T follicular helper cell (primary cell): ENCODE data around the gene ACO1.

Experiments used
- DNase-seq: peaks from one replicate; pipeline ENCODE4 v3.0.0-alpha.2; 2020; ENCODE audit warnings: low read depth

ACO1 gene

DNA sequence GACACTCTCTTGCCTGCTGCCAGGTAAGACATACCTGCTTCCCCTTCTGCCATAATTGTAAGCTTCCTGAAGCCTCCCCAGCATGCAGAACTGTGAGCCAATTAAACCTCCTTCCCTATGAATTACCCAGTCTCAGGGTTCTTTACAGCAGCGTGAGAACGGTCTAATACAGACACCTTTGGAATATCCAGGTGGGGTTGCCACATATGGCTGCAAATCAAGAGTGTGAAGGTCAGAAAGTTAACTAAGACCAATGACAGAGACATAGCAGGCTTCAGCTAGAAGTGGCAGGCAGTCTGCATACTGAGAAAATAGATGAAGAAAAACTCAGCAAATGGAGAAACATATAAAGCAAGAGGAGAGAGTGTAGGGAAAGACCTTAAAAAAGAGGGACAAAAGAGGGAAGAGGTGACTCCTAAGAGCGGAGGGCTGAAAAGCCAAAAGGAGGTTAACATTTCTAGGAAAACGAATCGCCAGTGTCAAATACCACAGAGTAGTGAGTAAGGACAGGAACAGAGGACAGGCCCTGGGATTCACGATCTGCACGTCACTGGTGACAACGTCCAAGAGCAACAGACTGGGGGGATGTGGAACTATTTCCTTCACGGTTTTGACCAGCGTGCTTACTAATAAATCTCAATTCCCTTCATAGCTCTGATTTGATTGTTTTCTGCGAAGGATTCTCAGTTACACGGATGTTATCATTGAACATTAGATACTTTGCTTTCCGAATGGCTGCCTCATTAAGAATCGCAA is 1.7 kb upstream of the ACO1 start:
- no peak for DNase-seq

DNA sequence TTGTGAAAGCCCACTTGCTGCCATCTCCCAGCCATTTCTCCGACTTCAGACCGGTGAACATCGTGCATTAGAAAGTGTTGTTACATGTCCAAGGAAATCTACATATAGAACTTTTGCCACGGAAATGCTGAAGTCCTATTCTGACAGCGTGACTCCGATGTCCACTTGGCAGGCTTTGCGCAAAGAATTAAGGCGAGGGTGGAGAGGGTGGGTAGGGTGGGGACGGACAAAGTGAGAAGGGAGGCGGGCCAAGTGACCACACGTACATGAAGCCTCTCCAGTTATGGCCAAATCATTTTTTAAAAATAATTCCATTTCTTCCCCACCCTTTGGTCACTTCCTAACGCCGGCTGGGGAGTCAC is 460 bp upstream of the ACO1 start:
- no peak for DNase-seq

DNA sequence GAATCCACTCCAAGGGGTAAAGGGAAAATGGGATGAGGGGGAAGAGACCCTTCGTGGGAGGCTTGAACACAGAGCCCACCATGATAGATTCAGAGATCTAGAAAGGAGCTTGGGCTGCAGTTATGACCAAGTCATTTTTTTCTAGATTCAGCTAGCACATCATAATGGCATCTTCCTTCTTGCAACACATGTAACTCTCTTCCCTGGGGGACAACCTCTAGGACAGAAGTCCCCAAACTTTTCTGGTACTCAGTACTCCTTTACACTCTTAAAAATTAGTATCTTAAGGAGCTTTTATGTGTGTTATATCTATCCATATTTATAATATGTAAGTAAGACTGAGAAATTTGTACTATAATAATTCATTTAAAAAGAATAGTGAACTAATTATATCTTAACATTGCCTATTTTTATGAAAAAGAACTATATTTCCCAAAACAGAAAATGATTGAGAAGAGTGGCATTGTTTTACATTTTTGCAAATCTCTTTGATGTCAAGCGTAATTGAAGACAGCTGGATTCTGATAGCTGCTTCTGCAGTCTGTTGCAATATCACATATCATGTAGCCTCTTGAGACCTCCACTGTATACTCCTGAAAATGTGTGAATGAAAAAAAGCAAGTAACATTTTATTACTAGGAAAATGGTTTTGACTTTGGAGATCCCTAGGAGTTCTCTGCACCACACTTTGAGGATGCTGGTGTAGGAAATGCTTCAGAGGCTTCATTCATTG is 875 bp downstream of the ACO1 start:
- no peak for DNase-seq

DNA sequence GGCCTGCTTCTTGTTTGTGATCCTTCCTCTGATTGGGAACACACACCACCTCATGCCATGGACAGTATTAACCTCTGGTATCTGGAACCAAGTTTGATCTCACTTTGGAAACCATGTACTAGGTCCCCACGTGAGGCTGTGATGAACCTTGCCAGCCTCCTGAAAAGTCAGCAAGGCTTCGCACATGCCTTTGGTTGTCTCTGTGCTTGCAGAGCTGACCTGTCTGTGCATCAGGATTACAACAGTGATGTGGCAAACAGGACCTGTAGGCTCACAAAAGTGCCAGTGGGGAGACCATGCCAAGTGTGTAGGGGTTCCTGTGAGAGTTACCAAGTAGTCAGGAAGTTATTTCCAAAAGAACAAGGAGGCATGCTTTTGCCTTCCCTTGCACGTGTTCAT is 1.4 kb downstream of the ACO1 start:
- DNase-seq = no peak

DNA sequence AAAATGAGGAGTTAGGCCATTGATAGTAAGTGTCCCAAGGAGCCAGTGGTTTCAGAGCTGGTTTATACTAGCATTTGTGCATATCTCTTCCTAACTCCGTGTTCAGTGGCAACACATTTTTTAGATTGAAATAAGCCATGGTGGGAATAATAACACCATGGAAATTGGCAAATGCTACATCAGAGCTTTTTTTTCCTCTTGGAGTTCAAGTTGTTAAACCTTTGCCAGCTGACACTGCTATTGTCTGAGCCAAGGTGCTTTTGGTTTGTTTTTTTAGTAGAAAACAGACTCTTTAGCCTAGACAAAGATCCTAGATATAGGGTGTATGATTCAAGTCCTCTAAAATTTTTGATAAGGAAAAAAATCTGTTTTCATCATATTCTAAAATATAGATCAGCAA is 2.8 kb downstream of the ACO1 start:
- DNase-seq = no peak

DNA sequence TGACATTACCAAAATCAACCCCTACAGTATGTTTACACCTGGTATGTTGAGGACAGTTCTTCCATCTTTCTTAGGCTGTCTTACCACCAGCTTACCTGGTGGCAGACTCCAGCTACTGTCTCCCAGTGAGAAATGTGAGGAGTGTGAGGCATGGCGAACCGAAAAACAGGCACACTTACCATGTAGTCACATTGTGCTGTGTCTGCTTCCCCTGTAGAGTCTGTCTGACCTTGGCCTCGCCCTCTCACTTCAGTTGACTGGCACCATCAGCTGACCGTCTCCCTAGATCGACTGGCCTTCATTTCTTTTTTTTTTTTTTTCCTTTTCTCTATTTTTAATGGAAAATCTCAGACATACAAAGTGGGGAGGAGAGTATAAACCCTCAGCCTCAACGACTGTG is 4.9 kb downstream of the ACO1 start:
- DNase-seq = no peak

DNA sequence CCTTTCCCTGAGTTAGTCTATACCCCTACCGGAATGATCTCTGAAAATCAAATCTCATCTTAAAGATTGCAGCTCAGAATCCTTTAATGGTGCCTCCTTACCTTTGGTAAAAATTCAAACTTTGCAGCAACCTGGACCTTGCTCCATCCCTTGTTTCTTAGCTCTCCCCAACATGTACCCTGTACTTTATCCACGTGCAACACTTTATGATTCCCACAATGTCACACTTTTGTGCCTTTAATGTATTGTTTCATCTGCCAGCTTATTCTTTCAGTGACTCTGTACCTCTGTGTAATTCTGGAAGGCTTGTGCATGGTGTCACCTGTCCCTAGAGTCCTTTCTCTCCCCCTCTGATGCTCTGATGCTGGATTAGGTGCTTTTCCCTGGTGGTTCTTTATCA is 9.5 kb downstream of the ACO1 start:
- no peak for DNase-seq

DNA sequence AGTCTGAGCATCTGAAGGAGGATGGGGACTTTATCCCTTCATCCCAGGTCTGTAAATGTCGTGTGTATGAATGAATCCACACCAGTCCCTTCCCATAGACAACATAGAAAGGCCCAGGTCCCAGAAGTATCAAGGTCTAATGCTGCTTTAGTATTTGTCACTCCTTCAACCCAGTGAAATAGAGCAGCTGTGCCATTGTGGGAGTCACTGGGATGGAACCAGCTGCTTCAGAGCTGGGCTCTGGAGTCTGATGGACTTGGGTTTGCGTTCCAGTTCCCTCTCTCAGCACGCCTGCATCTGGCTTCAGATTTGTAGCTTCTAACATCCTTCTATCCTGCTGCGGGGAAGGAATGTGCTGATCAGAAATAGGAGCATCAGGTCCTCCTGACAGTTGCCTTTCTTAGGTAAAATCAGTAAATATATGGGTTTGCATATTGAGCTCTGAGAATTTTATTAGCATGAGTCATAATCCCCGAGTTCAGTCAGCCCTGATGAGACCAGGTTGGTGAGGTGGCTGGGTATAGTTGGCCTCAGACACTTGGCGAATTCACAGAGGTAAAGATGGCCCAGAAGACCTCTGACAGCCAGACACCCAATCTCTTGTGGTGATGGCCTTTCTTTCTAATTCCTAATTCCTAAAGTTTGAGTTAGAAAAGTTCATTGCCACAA is 10.1 kb downstream of the ACO1 start:
- DNase-seq = no peak

DNA sequence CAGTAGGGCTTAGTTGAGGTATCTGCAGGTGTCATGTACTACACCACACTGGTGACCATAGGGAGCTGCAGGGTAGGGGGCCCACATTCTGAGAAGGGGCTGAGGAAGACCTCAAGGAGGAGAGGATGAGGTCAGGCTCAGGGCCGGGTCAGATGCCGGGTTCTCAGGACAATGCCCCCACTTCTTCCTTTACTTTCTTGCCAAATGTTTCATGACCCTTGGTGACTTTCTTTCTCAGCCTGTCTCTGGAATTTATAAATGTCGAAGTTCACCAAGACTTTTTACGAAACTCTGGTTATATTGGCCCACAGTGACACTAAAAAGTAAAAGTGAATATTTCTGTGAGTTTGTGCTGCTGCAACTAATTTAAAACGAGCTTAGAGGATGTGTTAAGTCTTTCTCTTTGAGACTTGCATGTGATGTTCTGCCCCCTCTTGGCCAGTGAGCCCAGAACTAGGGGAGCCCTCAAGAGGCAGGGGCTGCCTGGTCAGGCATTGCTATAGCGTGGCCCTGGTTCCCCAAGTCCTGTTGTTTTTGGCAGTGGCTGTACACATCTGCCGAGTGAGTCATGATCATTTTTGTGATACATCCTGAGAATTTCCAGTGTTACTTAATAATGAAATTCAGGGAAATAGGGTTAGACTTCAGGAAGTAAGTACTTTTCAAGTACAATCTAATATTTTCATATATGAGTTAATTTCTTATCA is 11.2 kb downstream of the ACO1 start:
- no peak for DNase-seq

DNA sequence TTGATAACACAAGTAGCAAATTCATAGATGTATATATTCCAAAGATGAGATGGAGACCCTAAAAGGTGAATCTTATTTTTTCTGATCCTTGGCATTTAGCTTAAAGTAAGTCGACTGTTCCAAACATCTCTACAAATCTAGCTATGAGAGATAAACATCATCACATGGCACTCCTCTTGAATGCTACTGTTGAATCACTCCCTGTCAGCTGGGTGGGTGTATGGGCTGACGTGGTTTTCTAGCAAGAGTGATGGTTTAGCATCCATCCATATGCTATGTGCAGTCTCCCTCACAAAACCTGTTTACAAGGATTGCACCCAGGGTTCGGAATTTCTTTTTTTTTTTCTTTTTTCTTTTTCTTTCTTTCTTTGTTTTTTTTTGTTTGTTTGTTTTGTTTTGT is 13.8 kb downstream of the ACO1 start:
- no peak for DNase-seq

DNA sequence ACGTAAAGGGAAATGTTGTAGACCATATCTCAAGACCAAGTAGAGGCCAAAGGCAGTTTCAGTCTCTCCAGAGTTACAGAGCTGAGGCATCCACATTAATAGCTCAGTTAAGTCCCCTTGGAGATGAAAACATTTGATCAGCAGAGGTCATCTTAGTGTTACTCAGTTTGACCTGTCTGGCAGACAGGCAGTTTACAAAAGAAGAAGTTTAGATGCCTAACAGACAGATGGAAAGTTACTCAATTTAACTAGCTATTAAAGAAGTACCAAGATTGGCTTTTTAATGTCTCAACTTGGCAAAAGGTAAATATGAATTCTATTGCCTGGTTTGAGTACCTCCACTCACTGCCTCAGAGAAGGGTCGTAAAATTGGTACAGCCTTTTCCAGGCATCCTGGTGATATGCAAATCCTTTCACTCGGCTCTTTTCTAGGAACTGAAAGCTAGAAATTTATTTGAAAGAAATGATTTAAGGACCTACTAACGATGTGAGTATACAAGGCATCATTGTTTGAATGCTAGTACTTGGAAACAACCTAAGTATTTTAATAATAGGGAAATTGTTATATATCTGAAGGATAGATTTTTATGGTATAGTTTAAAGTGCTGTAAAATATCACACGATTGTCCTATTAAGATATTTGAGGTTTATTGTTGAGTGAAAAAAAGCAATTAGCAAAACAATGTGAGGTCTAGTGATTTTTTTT is 14.8 kb downstream of the ACO1 start:
- no peak for DNase-seq

DNA sequence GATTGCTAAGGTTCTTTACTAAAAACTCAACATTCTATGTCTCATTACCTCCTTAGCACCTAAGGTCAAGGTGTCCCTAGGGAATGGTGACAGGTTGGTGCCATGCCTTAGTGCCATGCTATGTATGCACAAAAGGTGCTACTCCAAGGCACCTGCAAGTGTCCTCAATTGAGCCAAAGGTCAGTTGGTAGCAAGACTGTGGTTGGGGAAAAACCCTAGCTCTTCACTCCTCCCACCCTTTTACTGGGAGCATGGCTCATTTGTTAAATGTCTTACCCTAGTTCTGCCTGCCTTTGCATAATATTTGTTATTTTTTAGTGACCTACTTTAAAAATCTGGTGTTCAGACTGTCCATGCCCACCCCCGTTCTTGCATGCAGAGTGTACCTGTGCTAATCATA is 17.0 kb downstream of the ACO1 start:
- DNase-seq = no peak

DNA sequence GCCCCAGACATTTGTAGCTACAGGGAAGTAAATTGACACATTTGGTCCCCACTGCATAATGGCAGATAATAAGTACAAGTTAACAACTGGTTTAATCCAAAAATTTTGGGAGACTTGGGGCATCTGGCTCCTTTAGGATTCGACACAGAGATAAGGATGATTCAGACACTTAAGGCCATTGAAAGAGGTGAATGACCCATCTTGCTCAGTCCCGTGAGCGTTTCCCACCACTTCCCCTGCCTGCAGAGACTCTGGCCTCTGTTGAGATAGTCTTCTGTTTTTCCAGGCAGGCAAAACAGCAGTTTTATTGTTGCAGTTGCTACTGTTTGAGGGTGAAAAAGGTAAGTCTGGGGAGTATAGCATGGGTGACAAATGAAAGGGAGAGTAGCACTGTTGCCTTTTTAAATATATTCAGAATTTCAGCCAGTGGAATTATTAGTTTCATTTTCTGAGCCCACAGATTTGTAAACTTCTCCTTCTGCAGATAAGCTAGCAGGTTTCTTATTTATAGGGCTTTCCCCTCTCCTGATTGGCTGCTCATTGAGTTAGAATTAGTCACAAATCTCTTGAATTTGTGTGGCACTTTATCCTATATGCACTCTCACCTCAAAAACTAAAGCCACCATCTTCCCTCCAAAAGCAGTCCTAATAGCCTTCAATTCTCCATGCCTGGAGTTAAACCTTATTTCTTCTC is 19.3 kb downstream of the ACO1 start:
- DNase-seq = no peak

DNA sequence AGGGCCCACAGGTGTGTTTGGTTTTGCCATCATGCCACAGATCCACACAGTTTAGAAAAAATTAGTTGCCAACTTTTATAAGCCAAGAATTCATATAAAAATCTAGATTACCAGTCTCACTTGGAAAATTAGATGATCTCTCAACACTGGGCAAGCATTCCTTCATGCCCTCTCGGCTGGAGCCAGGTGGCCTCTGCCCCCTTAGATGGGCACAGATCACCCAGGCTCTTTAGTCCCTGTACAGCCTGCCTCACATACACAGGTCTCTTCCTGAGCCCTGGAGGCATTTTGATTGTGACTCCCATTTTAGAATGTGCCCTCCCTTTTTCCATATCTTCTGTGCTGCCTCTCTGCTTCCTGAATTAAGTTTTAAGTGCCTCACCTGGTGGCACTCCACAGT is 20.0 kb downstream of the ACO1 start:
- no peak for DNase-seq

DNA sequence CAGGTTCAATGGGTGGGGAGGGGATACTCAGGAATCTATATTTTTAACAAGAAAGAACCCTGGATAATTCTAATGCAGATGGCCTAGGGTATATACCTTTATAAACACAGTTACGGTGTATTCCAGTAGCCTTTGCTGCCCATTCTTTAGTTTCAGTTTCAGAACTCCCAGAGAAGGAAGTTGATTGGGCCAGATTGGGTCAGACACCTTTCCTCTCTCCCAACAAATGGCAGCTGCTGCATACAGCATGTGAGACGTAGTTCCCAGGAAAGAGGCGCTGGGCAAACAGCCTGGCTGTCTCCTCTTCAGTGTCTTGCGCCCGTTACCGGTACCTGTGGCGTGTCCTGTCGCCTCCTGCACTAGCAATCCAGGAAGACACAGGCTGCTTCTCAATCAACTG is 20.4 kb downstream of the ACO1 start:
- DNase-seq = no peak

DNA sequence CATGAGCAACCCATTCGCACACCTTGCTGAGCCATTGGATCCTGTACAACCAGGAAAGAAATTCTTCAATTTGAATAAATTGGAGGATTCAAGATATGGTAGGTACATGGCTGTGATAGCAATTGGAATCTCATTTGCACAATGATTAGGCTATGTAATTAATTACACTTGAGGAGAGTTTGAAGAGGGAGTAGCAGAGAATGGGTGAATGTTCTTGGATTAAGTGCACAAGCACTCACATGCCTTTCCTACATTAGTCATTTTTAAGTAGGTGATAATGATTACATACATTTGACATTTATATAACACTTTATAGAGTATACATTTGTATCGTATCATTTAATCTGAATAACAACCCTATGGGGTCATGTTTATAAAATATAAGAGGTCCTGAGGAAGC is 21.1 kb downstream of the ACO1 start:
- no peak for DNase-seq

DNA sequence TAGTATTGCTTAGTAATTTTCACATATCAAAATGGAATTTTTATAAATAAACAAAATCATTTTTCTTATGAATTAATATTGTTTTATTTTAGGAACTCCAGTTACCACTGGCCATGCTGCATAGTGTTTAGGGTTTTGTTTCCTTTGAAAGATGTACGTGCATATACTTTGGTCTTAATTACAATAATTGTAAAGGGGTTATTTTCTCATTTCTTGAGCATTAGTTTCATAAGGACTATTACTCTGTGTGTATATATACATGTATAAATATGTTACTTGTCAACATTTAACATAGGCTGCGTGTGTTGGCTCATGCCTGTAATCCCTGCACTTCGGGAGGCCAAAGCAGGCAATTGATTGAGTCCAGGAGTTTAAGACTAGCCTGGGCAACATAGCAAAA is 21.6 kb downstream of the ACO1 start:
- DNase-seq = no peak

DNA sequence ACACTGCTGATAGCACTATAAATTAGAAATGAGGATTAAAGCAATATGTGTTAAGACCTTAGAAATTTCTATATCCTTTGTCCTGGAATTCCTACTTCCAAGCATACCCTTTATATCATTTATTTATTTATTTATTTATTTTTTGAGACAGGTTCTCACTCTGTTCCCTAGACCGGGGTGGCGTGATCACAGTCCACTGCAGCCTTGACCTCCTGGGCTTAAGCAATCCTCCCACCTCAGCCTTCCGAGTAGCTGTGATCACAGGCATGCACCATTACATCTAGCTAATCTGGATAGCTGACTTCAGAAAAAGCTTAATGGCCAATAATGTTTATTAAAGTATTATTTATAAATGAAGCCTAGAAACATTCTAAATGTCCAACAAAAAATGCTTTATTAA is 27.3 kb downstream of the ACO1 start:
- no peak for DNase-seq

DNA sequence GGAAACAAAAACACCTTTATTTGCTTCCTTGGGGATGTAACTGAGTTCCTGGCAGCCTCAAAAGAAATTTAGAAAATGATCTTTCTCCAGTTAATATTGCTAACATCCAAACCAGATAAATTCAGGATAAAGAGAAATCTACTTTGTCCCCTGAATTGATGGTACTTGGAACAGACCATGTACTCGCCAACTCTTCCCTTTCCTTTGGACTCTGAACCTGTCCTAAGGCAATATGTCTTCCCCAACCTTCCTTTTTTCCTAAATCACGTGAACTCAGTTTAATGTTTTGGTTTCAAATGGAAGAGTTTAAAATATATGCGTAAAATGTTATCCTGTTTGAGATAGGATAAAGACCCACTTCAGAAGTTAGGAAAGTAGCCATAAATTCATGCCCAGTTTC is 28.0 kb downstream of the ACO1 start:
- no peak for DNase-seq

DNA sequence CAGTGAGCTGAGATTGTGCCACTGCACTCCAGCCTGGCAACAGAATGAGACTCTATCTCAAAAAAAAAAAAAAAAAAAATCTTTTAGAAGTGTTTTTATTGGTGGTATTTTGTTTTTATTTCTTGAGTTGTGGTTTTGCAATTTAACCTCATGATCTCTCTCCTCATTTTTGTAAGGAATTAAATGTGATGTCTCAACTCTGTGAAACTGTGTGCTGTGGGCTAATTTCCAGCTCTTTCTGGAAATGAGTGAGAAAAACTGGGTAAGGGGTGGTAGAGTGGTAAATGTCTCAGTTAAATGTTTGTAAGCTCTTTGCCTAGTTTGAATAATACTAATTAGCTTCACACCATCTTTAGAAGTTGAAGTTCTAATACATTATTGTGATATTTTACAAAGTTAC is 29.0 kb downstream of the ACO1 start:
- DNase-seq = no peak

DNA sequence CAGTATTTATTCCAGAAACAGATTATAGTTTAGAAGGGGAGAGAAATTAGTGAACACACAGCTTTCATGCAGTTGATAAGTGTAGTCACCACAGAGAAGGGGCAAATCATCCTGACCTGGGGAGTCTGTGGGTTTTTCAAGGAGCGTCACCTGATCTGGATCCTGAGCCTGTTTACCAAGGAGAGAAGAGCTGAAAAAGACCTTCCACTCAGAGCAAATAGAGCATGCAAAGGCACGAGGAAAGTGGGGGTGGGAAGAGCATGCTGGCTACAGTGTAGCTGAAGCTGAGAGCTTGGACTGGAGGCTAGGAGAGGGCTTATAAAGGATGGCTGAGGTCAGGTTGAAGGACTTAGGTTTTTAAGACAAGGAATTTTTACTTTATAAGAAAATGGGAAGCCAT is 30.4 kb downstream of the ACO1 start:
- no peak for DNase-seq

DNA sequence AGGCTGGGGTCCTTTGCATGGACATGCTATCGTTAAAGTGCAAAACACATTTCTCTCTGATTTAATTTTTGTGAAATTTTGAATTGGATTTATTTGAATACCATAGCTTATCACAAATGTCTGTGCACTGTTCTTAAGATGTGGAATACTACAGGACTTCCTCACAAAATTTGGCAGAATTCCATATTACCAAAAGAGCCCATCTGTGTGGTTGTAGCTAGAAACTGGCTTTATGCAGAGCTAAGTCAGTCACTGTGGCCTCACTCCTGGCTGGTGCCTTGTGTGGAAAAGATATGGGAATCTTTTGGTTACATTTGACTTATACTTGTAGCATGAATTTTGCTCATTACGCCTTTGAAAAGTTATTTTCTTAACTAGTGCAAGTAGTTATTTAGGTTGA is 35.5 kb downstream of the ACO1 start:
- DNase-seq = no peak
